K562 (cell line): ENCODE measurements around the gene RIMOC1. TPM values are rescaled to one million over a fixed set of nuclear protein-coding genes. Genes with fewer than 3 reads are reported as not detected.

ENCODE experiments used
- ATF7 ChIP-seq: fragments of 450-650 bp; IDR thresholded peaks from 2 replicates; pipeline ENCODE4 v1.7.1; 2014; ENCODE audit warnings: mild to moderate bottlenecking, moderate library complexity
- CEBPB ChIP-seq: fragments of 450-650 bp; IDR thresholded peaks from 2 replicates; pipeline ENCODE4 v1.6.1; 2016; ENCODE audit warnings: missing genetic modification characterization, missing compliant biosample characterization
- HOXB6 ChIP-seq: fragments of 250-450 bp; sonication (Bioruptor Pico); IDR thresholded peaks from 2 replicates; pipeline ENCODE4 v1.5.1; 2022; ENCODE audit warnings: mild to moderate bottlenecking, borderline replicate concordance
- SMARCC2 ChIP-seq: fragments of 450-650 bp; IDR thresholded peaks from 2 replicates; pipeline ENCODE4 v1.6.1; 2017; ENCODE audit warnings: antibody characterized with exemption, moderate library complexity, mild to moderate bottlenecking, low read depth
- TBL1XR1 ChIP-seq, 2 experiments: IDR thresholded peaks; 2 replicates each; pipeline ENCODE4 v1.6.1; 2012; ENCODE audit warnings: improper control_type of control experiment in 2 of 2, low read length in 2 of 2, mild to moderate bottlenecking in 1 of 2
- TSC22D4 ChIP-seq: fragments of 450-650 bp; IDR thresholded peaks from 2 replicates; pipeline ENCODE4 v1.6.1; 2016; ENCODE audit warnings: missing genetic modification characterization, missing biosample characterization, control low read depth
- WHSC1 ChIP-seq: IDR thresholded peaks from one replicate; pipeline ENCODE4 v1.6.1; 2012; ENCODE audit warnings: low read length, control low read depth, inconsistent platforms
- ZBED1 ChIP-seq: IDR thresholded peaks from 2 replicates; pipeline ENCODE4 v1.6.1; 2014
- ZNF253 ChIP-seq: fragments of 250-450 bp; sonication (Bioruptor Pico); conservative IDR thresholded peaks from 2 replicates; pipeline ENCODE4 v1.6.1; 2021; ENCODE audit warnings: mild to moderate bottlenecking
- polyA plus RNA-seq, 8 experiments: library from polyadenylated mRNA; depleted of rRNA in 4 of 8; stranded (reverse) in 5 of 8; unstranded in 3 of 8; fragments of >200 nt; fragmentation: Nextera tagmentation in 2 of 8; fragmentation: Illumina TruSeq in 1 of 8; extraction: Ambion mirVana in 2 of 8; extraction: Trizol in 1 of 8; gene quantifications; 2 replicates each; pipeline versions ENCODE4 v1.2.1 to v1.2.3, GENCODE V29; 2011 to 2014; ENCODE audit warnings: inconsistent platforms in 1 of 8, missing spikeins in 1 of 8
- total RNA-seq, 7 experiments: library from RNA; depleted of rRNA in 6 of 7; stranded (reverse); fragments of >200 nt in 6 of 7; fragmentation: Illumina TruSeq in 2 of 7; extraction: Trizol in 2 of 7; gene quantifications; 2 replicates each; pipeline versions ENCODE4 v1.2.1 to v1.2.3, GENCODE V29; 2011 to 2021; ENCODE audit warnings: low replicate concordance in 1 of 7
- TF ChIP-seq, protein P1 (sequence below), 2 experiments: fragments of 450-650 bp; IDR thresholded peaks; 2 replicates each; pipeline ENCODE4 v1.6.1; 2016; ENCODE audit warnings: mild to moderate bottlenecking in 2 of 2, borderline replicate concordance in 1 of 2, low read depth in 1 of 2, moderate library complexity in 1 of 2
- TF ChIP-seq, protein P2 (sequence below), 2 experiments: fragments of 450-650 bp; formaldehyde crosslinking in 1 of 2; IDR thresholded peaks; 2 replicates each; pipeline versions ENCODE4 v1.4.0 to v1.6.1; 2014 to 2020; ENCODE audit warnings: mild to moderate bottlenecking in 2 of 2, borderline replicate concordance in 1 of 2, low read depth in 1 of 2

The RIMOC1 gene
- total and polyA plus RNA-seq, 9 of the 15 experiments (the other 6 are each of a cell fraction or from before 2014, with no cell fraction given) = 11.6 to 63.1 (median 30.8) TPM

- TF ChIP-seq, protein P1, sequence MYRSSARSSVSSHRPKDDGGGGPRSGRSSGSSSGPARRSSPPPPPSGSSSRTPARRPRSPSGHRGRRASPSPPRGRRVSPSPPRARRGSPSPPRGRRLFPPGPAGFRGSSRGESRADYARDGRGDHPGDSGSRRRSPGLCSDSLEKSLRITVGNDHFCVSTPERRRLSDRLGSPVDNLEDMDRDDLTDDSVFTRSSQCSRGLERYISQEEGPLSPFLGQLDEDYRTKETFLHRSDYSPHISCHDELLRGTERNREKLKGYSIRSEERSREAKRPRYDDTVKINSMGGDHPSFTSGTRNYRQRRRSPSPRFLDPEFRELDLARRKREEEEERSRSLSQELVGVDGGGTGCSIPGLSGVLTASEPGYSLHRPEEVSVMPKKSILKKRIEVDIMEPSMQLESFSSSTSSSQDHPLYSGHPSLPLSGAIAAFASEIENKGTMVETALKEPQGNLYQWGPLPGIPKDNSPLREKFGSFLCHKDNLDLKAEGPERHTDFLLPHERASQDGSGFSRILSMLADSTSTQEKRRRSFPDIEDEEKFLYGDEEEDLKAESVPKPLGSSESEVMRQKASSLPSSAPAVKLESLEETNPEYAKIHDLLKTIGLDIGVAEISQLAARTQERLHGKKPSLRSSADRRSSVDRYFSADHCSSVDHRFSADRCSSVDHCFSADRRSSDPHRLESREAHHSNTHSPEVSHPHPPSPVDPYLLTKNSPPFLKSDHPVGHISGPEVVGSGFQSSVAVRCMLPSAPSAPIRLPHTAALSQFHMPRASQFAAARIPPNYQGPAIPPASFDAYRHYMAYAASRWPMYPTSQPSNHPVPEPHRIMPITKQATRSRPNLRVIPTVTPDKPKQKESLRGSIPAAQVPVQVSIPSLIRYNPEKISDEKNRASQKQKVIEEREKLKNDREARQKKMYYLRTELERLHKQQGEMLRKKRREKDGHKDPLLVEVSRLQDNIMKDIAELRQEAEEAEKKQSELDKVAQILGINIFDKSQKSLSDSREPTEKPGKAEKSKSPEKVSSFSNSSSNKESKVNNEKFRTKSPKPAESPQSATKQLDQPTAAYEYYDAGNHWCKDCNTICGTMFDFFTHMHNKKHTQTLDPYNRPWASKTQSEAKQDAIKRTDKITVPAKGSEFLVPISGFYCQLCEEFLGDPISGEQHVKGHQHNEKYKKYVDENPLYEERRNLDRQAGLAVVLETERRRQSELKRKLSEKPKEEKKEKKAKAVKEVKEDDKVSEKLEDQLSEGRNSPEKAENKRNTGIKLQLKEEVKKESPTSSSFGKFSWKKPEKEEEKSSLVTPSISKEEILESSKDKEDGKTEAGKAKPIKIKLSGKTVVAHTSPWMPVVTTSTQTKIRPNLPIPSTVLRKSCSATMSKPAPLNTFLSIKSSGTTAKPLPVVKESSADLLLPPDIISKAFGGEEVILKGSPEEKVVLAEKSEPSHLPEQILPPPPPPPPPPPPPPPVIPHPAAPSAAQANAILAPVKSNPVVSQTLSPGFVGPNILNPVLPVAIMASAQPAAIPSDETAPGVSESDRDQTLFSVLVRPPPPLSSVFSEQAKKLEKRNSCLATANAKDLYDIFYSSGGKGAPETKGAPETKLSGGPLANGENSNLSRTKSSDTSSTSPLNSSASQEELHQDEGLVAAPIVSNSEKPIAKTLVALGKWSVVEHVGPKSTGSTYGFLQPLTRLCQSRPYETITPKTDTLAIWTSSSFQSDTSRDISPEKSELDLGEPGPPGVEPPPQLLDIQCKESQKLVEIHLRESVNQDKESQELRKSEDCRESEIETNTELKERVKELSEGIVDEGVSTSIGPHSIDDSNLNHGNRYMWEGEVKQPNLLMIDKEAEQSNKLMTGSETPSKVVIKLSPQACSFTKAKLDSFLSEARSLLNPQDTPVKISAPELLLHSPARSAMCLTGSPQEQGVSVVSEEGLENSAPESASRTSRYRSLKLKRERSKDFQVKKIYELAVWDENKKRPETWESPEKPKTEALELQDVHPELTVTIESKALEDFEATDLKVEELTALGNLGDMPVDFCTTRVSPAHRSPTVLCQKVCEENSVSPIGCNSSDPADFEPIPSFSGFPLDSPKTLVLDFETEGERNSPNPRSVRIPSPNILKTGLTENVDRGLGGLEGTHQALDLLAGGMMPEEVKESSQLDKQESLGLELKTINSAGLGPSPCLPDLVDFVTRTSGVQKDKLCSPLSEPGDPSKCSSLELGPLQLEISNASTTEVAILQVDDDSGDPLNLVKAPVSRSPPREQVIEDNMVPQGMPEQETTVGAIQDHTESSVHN (IDR thresholded peaks at IDR 0.05; ENCODE audit: borderline replicate concordance in 1 of 2, low read depth in 1 of 2) = no peak
- TF ChIP-seq ZNF253 = no peak
- TF ChIP-seq TSC22D4 (tag) = no peak
- peak; percentile 52 for TF ChIP-seq ATF7
- TF ChIP-seq SMARCC2 = 0 out of 2 replicates have a peak, but pooled peaks have one; percentile 45
- TF ChIP-seq, protein P2, sequence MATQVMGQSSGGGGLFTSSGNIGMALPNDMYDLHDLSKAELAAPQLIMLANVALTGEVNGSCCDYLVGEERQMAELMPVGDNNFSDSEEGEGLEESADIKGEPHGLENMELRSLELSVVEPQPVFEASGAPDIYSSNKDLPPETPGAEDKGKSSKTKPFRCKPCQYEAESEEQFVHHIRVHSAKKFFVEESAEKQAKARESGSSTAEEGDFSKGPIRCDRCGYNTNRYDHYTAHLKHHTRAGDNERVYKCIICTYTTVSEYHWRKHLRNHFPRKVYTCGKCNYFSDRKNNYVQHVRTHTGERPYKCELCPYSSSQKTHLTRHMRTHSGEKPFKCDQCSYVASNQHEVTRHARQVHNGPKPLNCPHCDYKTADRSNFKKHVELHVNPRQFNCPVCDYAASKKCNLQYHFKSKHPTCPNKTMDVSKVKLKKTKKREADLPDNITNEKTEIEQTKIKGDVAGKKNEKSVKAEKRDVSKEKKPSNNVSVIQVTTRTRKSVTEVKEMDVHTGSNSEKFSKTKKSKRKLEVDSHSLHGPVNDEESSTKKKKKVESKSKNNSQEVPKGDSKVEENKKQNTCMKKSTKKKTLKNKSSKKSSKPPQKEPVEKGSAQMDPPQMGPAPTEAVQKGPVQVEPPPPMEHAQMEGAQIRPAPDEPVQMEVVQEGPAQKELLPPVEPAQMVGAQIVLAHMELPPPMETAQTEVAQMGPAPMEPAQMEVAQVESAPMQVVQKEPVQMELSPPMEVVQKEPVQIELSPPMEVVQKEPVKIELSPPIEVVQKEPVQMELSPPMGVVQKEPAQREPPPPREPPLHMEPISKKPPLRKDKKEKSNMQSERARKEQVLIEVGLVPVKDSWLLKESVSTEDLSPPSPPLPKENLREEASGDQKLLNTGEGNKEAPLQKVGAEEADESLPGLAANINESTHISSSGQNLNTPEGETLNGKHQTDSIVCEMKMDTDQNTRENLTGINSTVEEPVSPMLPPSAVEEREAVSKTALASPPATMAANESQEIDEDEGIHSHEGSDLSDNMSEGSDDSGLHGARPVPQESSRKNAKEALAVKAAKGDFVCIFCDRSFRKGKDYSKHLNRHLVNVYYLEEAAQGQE (IDR thresholded peaks at IDR 0.05; ENCODE audit: borderline replicate concordance) = no peak
- TF ChIP-seq, protein P2 (CRISPR knock-in tag; IDR thresholded peaks at IDR 0.05; ENCODE audit: low read depth) = 0 out of 2 replicates have a peak, but pooled peaks have one; percentile 26
- no peak for TF ChIP-seq HOXB6 (CRISPR knock-in tag)
- TF ChIP-seq CEBPB (tag) = 0 out of 2 replicates have a peak, but pooled peaks have one; percentile 14
- TF ChIP-seq ZBED1 = no peak
- no peak for TF ChIP-seq WHSC1
- TF ChIP-seq TBL1XR1 (IDR thresholded peaks at IDR 0.05; ENCODE audit: low read length in 2 of 2) = peak in 1 of 2 experiments; percentile 63; a peak in 1 of 4 replicates
These were observed 20.9 kb upstream of the RIMOC1 start (continued) for GRCh38 chr5:41883243-41883642.
